Breast epithelium (tissue), 3 donors: Measurements from ENCODE around the gene TOGARAM2.

ENCODE experiments used
- CTCF ChIP-seq, 3 donors: fragments of 450-650 bp; IDR thresholded peaks; one replicate each; pipeline ENCODE4 v1.5.1; 2016 to 2017; ENCODE audit warnings: antibody characterized with exemption in 3 of 3, mild to moderate bottlenecking in 3 of 3, moderate library complexity in 3 of 3
- POLR2A ChIP-seq: fragments of 450-650 bp; IDR thresholded peaks from one replicate; pipeline ENCODE4 v1.6.1; 2016; ENCODE audit warnings: antibody characterized with exemption, mild to moderate bottlenecking, moderate library complexity
- POLR2AphosphoS5 ChIP-seq, 3 donors: sonication (generic); formaldehyde crosslinking; IDR thresholded peaks; one replicate each; pipeline ENCODE4 v1.6.1; 2017; ENCODE audit warnings: antibody characterized with exemption in 3 of 3

- TF ChIP-seq CTCF (IDR thresholded peaks at IDR 0.05): no peak
- TF ChIP-seq POLR2AphosphoS5 (IDR thresholded peaks at IDR 0.05): no peak
- no peak for TF ChIP-seq POLR2A
These were observed 49.9 kb downstream of the TOGARAM2 start for GRCh38 chr2:29031046-29031445.
